HG02884 (cell line): Measurements from ENCODE around the gene SLC25A12.
"Not testable (repeated sequence)": the region's sequence is repeated elsewhere in the genome, so short reads cannot be mapped to it uniquely, and the experiment has no call there.

Source experiments
- ATAC-seq: cut with Tn5 transposase; IDR thresholded peaks from one replicate; pipeline ENCODE4 v1.9.1; 2021; ENCODE audit warnings: mild to moderate bottlenecking, moderate library complexity; ENCODE audit not compliant: unreplicated experiment

The SLC25A12 gene

GRCh38 chr2:171830039-171830438 is 64.0 kb downstream of the SLC25A12 start:
- ATAC-seq: no peak

- ATAC-seq: no peak
Measured at GRCh38 chr2:171824086-171824485, 70.0 kb downstream of the SLC25A12 start.

GRCh38 chr2:171822525-171823322 is 71.3 kb downstream of the SLC25A12 start:
- ATAC-seq: no peak

GRCh38 chr2:171819453-171819852 is 74.6 kb downstream of the SLC25A12 start:
- no peak for ATAC-seq

GRCh38 chr2:171814883-171815282 is 79.2 kb downstream of the SLC25A12 start:
- no peak for ATAC-seq

GRCh38 chr2:171814174-171814573 is 79.9 kb downstream of the SLC25A12 start:
- ATAC-seq: no peak

- no peak for ATAC-seq
Measured at GRCh38 chr2:171813729-171814128, 80.3 kb downstream of the SLC25A12 start.

GRCh38 chr2:171813126-171813525 is 80.9 kb downstream of the SLC25A12 start:
- no peak for ATAC-seq

- ATAC-seq: no peak
Measured at GRCh38 chr2:171811245-171811628, 82.8 kb downstream of the SLC25A12 start.

GRCh38 chr2:171810422-171811244 is 83.4 kb downstream of the SLC25A12 start:
- ATAC-seq: no peak

GRCh38 chr2:171808885-171809284 is 85.2 kb downstream of the SLC25A12 start:
- not testable (repeated sequence) for ATAC-seq

- ATAC-seq: no peak
Measured at GRCh38 chr2:171807831-171808393, 86.1 kb downstream of the SLC25A12 start.

- no peak for ATAC-seq
Measured at GRCh38 chr2:171807119-171807518, 86.9 kb downstream of the SLC25A12 start.

- ATAC-seq: no peak
Measured at GRCh38 chr2:171804456-171804855, 89.6 kb downstream of the SLC25A12 start.

GRCh38 chr2:171803757-171804156 is 90.3 kb downstream of the SLC25A12 start:
- no peak for ATAC-seq

GRCh38 chr2:171800639-171801038 is 93.4 kb downstream of the SLC25A12 start:
- ATAC-seq: no peak

GRCh38 chr2:171798156-171798820 is 95.8 kb downstream of the SLC25A12 start:
- no peak for ATAC-seq

GRCh38 chr2:171794918-171795317 is 99.1 kb downstream of the SLC25A12 start:
- ATAC-seq: no peak

GRCh38 chr2:171793691-171794678 is 100.1 kb downstream of the SLC25A12 start:
- ATAC-seq: no peak
